CD8-positive, alpha-beta memory T cell (primary cell): ENCODE results near the gene DENND1A. TPM values are rescaled to one million over a fixed set of nuclear protein-coding genes. Genes with fewer than 3 reads are reported as not detected.

Experiments used
- CTCF ChIA-PET: fragments of 350-600 bp; sonication (Branson Sonifier 250); formaldehyde crosslinking; loops from one replicate; lab custom pipeline; 2021; ENCODE audit warnings: antibody characterized with exemption; lab: Charles Lee
- POLR2A ChIA-PET: fragments of 350-600 bp; sonication (Branson Sonifier 250); formaldehyde crosslinking; loops from one replicate; lab custom pipeline; 2021; ENCODE audit warnings: antibody characterized with exemption; lab: Charles Lee
- DNase-seq, 5 donors: peaks; one replicate each; pipeline versions ENCODE4 v3.0.0 to v3.0.0-alpha.2; 2020 to 2022; ENCODE audit warnings: mixed read lengths in 1 of 5
- H3K27ac ChIP-seq: one replicate; pipeline ENCODE4 v1.7.0; 2013; ENCODE audit warnings: low read depth, mild to moderate bottlenecking, low read length, moderate library complexity
- H3K27me3 ChIP-seq: 2 replicates; pipeline ENCODE4 v1.7.0; 2013; ENCODE audit warnings: low read length, mild to moderate bottlenecking; ENCODE audit not compliant: insufficient read depth, poor library complexity, severe bottlenecking
- H3K36me3 ChIP-seq: 2 replicates; pipeline ENCODE4 v1.7.0; 2013; ENCODE audit warnings: mild to moderate bottlenecking, low read length, moderate library complexity; ENCODE audit not compliant: insufficient read depth
- H3K4me1 ChIP-seq: 2 replicates; pipeline ENCODE4 v1.7.0; 2013; ENCODE audit warnings: mild to moderate bottlenecking, low read length, moderate library complexity; ENCODE audit not compliant: insufficient read depth
- H3K4me3 ChIP-seq: 2 replicates; pipeline ENCODE4 v1.7.0; 2013; ENCODE audit warnings: mild to moderate bottlenecking, low read length
- H3K9me3 ChIP-seq: 2 replicates; pipeline ENCODE4 v1.7.0; 2013; ENCODE audit warnings: mild to moderate bottlenecking, low read length
- H3K27ac Mint-ChIP-seq, 8 donors: one replicate each; pipeline ENCODE4 v1.8.0; 2020 to 2021; ENCODE audit warnings: mixed read lengths in 8 of 8, mild to moderate bottlenecking in 6 of 8, inconsistent platforms in 3 of 8, moderate library complexity in 3 of 8
- H3K27me3 Mint-ChIP-seq, 2 donors: one replicate each; pipeline ENCODE4 v1.8.0; 2020 to 2021; ENCODE audit warnings: mixed read lengths in 2 of 2, mild to moderate bottlenecking in 1 of 2, moderate library complexity in 1 of 2
- H3K36me3 Mint-ChIP-seq, 3 donors: one replicate each; pipeline ENCODE4 v1.8.0; 2020 to 2021; ENCODE audit warnings: mixed read lengths in 3 of 3, inconsistent platforms in 1 of 3, mild to moderate bottlenecking in 1 of 3
- H3K4me1 Mint-ChIP-seq, 3 donors: one replicate each; pipeline ENCODE4 v1.8.0; 2020 to 2021; ENCODE audit warnings: mixed read lengths in 3 of 3, inconsistent platforms in 1 of 3, mild to moderate bottlenecking in 1 of 3
- H3K4me3 Mint-ChIP-seq, 7 donors: one replicate each; pipeline ENCODE4 v1.8.0; 2020 to 2021; ENCODE audit warnings: mixed read lengths in 7 of 7, mild to moderate bottlenecking in 6 of 7, moderate library complexity in 4 of 7, inconsistent platforms in 2 of 7
- H3K9me3 Mint-ChIP-seq, 5 donors: one replicate each; pipeline ENCODE4 v1.8.0; 2020 to 2022; ENCODE audit warnings: mixed read lengths in 5 of 5, mild to moderate bottlenecking in 3 of 5, moderate library complexity in 2 of 5, inconsistent platforms in 1 of 5
- polyA plus RNA-seq: library from polyadenylated mRNA; unstranded; fragments of 300-500 nt; fragmentation: Illumina TruSeq; gene quantifications from one replicate; pipeline ENCODE4 v1.2.3, GENCODE V29; 2021
- total RNA-seq, 2 experiments: library from RNA; stranded (reverse); gene quantifications; one replicate each; pipeline ENCODE4 v1.2.3, GENCODE V29; 2021

Gene DENND1A
- total and polyA plus RNA-seq, 3 experiments from 2014 or later, result 7.2 to 15.1 (median 15.0) TPM

DNA sequence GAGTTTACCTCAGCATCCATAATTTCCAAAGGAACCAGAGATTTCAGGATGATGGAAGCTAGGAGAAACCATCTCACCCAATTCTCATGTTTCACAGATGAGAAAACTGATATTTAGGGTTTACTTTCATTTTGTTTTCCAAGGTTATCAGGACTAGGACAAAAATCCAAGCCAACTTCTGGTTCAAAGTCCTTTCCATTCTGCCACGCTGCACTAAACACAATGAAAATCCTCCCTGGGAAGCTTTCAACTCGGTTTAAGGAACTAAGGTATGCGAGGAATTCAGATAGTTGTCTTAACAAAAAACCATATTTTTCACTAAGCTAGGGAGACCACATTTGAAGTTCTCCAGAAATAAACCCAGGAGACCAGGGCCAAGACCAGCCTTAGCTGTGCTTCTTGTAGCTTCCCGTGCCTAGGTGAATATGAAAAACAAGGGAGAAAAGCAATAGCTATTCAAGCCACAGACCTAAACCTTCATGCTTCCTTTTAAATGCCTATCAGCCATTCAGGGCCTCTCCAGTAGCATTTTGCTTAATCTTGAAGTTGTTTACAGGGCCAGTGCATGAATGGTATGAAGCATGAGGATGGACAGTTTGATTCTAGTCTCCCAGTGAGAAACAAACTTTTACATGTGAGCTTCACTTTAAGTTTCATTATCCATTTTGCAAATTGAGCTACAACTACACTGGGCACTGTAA, 167.9 kb downstream of the DENND1A start:
- Mint-ChIP-seq H3K4me3 (no peak overlapping the region), H3K27ac (no peak overlapping the region), H3K27me3 (no peaks in the 10 kb centered on the region), H3K9me3 (no peaks in the 10 kb centered on the region), H3K4me1 (no peaks in the 10 kb centered on the region), H3K36me3 (peaks cover 0 to 23% (median 8%) of the 10 kb centered on the region in 3 donors)
- Histone ChIP-seq H3K27ac (no peak overlapping the region), H3K9me3 (no peaks in the 10 kb centered on the region), H3K4me1 (no peaks in the 10 kb centered on the region), H3K36me3 (no peaks in the 10 kb centered on the region), H3K4me3 (no peak overlapping the region), H3K27me3 (no peaks in the 10 kb centered on the region)
- no peak for DNase-seq
- ChIA-PET POLR2A (no interaction called here), CTCF (no interaction called here)

DNA sequence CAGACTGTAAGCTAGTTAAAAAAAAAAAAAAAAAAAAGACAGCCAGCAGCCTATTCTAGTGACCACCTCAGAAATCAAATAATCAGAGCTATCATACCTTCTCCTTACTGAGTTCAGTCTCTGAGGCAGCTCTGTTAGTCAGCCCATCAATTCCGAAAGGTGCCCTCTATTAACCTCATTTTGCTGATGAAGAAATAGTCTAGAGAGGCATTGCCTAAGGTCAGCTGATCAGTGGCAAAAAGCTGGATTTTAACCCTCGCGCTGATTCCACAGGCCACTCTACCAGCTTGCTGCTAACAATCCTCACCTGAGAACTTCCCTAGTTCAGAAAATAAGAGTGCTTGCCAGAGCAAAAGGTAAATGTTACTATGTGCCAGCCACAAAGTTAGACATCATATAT, 172.0 kb downstream of the DENND1A start:
- no peaks in the 10 kb centered on the region for H3K9me3 Mint-ChIP-seq
- no peaks in the 10 kb centered on the region for H3K4me1 Mint-ChIP-seq
- no peaks in the 10 kb centered on the region for H3K9me3 ChIP-seq
- H3K27ac Mint-ChIP-seq, result no peak overlapping the region
- no peak overlapping the region for H3K27ac ChIP-seq
- DNase-seq, result no peak
- peaks cover 4 to 21% (median 18%) of the 10 kb centered on the region in 3 donors for H3K36me3 Mint-ChIP-seq
- ChIA-PET CTCF (no interaction called here), POLR2A (no interaction called here)
- H3K27me3 Mint-ChIP-seq, result no peaks in the 10 kb centered on the region
- no peaks in the 10 kb centered on the region for H3K27me3 ChIP-seq
- no peak overlapping the region for H3K4me3 ChIP-seq
- no peaks in the 10 kb centered on the region for H3K36me3 ChIP-seq
- H3K4me1 ChIP-seq, result no peaks in the 10 kb centered on the region
- H3K4me3 Mint-ChIP-seq, result no peak overlapping the region

DNA sequence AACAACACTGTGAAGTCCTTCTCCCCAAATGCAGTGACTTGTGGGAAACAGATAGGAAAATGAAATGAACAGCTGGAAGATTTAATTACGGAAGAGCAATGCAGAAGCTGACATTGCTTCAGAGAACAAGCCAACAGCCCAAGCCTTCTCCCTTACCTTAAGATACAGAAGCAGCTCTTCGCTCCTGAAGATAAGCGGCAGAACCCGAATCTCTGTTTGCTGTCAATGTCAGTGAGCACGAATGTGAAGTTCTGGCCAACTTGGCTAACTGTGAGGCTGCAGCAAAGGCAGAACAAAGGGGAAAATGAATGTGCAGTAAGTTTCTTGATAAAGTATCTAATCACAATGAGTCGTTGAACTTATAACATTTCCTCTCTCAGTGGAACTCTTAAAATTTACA, 172.4 kb downstream of the DENND1A start:
- no peak overlapping the region for H3K4me3 Mint-ChIP-seq
- H3K27ac Mint-ChIP-seq, result no peak overlapping the region

DNA sequence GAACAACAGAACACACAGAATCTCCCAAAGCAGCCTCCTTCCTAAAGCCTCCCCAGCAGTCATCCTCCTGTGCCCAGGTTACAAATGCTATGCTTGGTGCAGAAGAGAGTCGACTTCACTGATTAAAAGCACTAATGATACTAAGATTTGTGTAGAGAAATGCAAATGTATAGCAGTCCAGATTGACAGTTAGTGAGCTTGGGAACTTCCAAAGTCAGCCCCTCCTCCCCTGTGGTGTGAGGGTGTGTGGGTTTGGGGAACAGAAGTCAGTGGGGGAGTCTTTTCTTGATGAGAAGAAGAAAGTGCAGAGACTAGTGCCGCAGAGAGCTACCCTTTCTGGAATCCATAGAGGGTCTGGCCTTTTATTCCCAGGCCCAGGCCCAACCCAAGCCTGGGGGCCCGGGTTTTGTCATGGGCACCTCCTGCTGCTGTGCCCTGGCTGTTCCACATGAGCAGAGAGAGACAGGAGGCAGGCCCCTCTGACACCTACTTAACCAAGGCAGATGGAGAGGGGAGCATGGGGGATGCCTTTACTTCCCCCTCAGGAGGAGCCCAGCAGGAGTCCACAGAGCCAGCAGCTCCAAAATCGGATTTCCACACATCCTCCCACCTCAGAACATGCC, 173.3 kb downstream of the DENND1A start:
- Mint-ChIP-seq H3K36me3 (peaks cover 4 to 25% (median 19%) of the 10 kb centered on the region in 3 donors), H3K27ac (no peak overlapping the region), H3K4me1 (peaks cover 0 to under 1% (median 0%) of the 10 kb centered on the region in 3 donors), H3K27me3 (no peaks in the 10 kb centered on the region), H3K9me3 (no peaks in the 10 kb centered on the region), H3K4me3 (peak overlapping the region in 1 of 7 donors; percentile 27)
- H3K27me3 ChIP-seq, result no peaks in the 10 kb centered on the region
- ChIA-PET CTCF (no interaction called here), POLR2A (no interaction called here)
- no peaks in the 10 kb centered on the region for H3K9me3 ChIP-seq
- no peaks in the 10 kb centered on the region for H3K36me3 ChIP-seq
- no peak overlapping the region for H3K27ac ChIP-seq
- no peak for DNase-seq
- no peak overlapping the region for H3K4me3 ChIP-seq
- no peaks in the 10 kb centered on the region for H3K4me1 ChIP-seq

More for the DNA sequence above, 172.4 kb downstream of the DENND1A start:
- POLR2A ChIA-PET, result no interaction called here
- Mint-ChIP-seq H3K27me3 (no peaks in the 10 kb centered on the region), H3K9me3 (no peaks in the 10 kb centered on the region), H3K36me3 (peaks cover 4 to 22% (median 18%) of the 10 kb centered on the region in 3 donors), H3K4me1 (no peaks in the 10 kb centered on the region)
- Histone ChIP-seq H3K27ac (no peak overlapping the region), H3K27me3 (no peaks in the 10 kb centered on the region), H3K4me3 (no peak overlapping the region), H3K4me1 (no peaks in the 10 kb centered on the region), H3K36me3 (no peaks in the 10 kb centered on the region), H3K9me3 (no peaks in the 10 kb centered on the region)
- CTCF ChIA-PET, result no interaction called here
- no peak for DNase-seq

DNA sequence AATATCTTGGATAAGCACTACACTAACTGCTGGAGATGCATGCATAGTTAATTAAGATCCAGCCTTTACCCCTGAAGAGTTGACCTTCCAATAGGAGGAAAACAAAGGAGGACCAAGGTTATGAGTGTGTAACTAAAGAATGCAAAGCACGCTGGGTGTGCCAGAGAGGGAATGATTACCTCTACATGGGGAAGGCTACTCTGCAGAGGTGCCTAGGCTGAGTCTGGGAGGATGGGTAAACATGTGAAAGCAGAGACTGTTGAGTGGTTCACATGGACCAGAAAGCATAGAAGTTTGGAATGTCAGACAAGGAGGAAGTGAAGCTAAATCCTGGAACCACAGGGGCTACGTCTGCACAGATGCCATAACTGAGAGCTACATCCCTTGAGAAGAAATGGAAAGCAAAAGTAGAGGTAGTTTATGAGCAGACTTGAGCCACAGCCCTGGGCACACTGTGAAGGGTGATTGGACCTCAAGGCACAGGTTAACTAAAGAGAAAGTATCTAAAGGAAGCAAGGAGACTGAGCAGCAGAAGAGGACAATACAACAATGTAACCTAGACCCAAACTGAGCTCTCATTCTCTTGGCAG, 176.2 kb downstream of the DENND1A start:
- H3K27ac Mint-ChIP-seq, result no peak overlapping the region
- DNase-seq, result no peak
- no peaks in the 10 kb centered on the region for H3K27me3 Mint-ChIP-seq
- H3K9me3 Mint-ChIP-seq, result no peaks in the 10 kb centered on the region
- H3K4me1 ChIP-seq, result peaks cover 11% of the 10 kb centered on the region
- H3K36me3 Mint-ChIP-seq, result peaks cover 9 to 26% (median 19%) of the 10 kb centered on the region in 3 donors
- H3K27me3 ChIP-seq, result no peaks in the 10 kb centered on the region
- no peak overlapping the region for H3K27ac ChIP-seq
- peaks cover 4 to 13% (median 7%) of the 10 kb centered on the region in 3 donors for H3K4me1 Mint-ChIP-seq
- no peaks in the 10 kb centered on the region for H3K9me3 ChIP-seq
- no peaks in the 10 kb centered on the region for H3K36me3 ChIP-seq
- ChIA-PET POLR2A (no interaction called here), CTCF (no interaction called here)
- no peak overlapping the region for H3K4me3 Mint-ChIP-seq
- no peak overlapping the region for H3K4me3 ChIP-seq

DNA sequence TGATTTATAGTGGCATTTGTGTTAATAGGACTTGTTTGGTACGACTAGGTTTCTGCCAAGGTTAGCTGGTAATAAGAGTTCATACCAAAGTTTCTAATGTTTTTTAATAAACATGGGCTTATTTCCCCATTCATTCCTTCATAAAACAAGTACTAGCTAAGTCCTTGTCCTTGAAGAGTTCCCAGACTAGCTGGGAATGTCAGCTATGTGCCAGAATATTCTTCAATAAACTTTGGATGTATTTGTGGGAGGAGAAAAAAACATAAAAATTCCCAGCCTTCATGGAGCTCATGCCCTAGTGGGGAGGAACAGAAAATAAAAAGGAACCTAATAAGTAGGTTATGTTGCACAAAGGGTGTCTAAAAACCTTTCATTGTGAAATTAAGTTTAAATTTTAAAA, 176.9 kb downstream of the DENND1A start:
- Histone ChIP-seq H3K36me3 (no peaks in the 10 kb centered on the region), H3K27ac (no peak overlapping the region), H3K9me3 (no peaks in the 10 kb centered on the region), H3K27me3 (no peaks in the 10 kb centered on the region), H3K4me3 (no peak overlapping the region), H3K4me1 (peaks cover 11% of the 10 kb centered on the region)
- ChIA-PET CTCF (no interaction called here), POLR2A (no interaction called here)
- DNase-seq, result no peak
- peaks cover 4 to 13% (median 7%) of the 10 kb centered on the region in 3 donors for H3K4me1 Mint-ChIP-seq
- no peaks in the 10 kb centered on the region for H3K9me3 Mint-ChIP-seq
- H3K4me3 Mint-ChIP-seq, result no peak overlapping the region
- H3K27me3 Mint-ChIP-seq, result no peaks in the 10 kb centered on the region
- peaks cover 9 to 23% (median 19%) of the 10 kb centered on the region in 3 donors for H3K36me3 Mint-ChIP-seq
- H3K27ac Mint-ChIP-seq, result no peak overlapping the region

DNA sequence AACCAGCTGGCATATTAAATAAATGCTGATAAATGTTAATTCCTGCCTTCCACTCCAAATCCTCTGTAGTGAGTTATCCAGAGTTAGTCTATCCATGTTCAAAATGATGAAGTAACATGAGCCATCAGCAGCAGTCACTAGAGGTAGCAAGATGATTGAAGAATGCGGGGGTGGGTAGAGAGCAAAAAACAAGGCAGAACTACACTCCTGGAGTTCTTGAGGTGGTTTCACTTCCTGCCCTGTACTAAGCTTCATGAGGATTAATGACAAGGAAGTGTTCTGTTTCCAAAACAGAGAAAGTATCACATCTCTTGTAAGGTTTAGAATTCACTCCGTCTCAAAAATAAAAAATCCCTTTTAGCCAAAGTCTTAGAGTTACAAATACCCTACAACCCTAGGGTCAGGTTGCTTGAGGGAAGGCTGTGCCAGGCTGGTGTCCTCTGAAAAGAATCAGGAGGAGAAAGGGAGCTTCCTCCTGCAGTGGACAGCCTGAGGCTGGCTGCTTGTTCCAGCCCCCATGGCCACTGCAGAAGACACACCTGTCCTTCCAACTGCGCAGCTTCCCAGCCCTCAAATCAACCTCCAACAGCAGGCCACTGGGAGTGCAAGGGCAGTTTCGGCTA, 180.2 kb downstream of the DENND1A start:
- Mint-ChIP-seq H3K4me3 (no peak overlapping the region), H3K27me3 (no peaks in the 10 kb centered on the region), H3K9me3 (no peaks in the 10 kb centered on the region), H3K27ac (peak overlapping the region in 2 of 8 donors; percentile 5 to 20), H3K36me3 (peaks cover 3 to 10% (median 9%) of the 10 kb centered on the region in 3 donors), H3K4me1 (peaks cover 4 to 13% (median 7%) of the 10 kb centered on the region in 3 donors)
- ChIA-PET CTCF (interaction anchor here (1.4 kb wide), 1 partner anchor 12 kb away, joined by 3 read pairs; no protein-coding TSS in a partner anchor), POLR2A (no interaction called here)
- H3K27me3 ChIP-seq, result no peaks in the 10 kb centered on the region
- no peak for DNase-seq
- H3K4me1 ChIP-seq, result peaks cover 11% of the 10 kb centered on the region
- no peak overlapping the region for H3K4me3 ChIP-seq
- H3K27ac ChIP-seq, result no peak overlapping the region
- H3K36me3 ChIP-seq, result no peaks in the 10 kb centered on the region
- no peaks in the 10 kb centered on the region for H3K9me3 ChIP-seq

DNA sequence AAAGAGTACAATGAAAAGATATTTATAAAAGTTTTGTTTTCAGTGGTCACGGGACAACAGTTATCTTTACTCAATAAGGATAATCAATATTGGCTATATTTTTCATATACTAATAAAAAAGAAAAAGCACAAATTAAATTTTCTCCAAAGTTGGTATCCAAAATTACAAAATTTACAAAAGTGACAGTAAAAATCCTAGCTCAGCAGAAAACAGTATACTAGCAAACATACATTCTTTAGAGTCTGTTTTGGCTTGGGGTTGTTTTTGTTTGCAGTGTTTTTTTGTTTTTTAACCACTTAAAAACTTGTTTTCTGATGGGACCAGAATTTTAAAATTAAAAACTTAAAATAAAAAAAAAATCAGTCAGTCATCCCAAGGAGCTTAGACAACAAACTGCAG, 183.2 kb downstream of the DENND1A start:
- DNase-seq, result no peak
- no peak overlapping the region for H3K4me3 ChIP-seq
- H3K27me3 Mint-ChIP-seq, result no peaks in the 10 kb centered on the region
- no peaks in the 10 kb centered on the region for H3K36me3 ChIP-seq
- H3K4me1 Mint-ChIP-seq, result peaks cover 4 to 13% (median 7%) of the 10 kb centered on the region in 3 donors
- H3K36me3 Mint-ChIP-seq, result peaks cover 0 to 6% (median 4%) of the 10 kb centered on the region in 3 donors
- no peak overlapping the region for H3K27ac Mint-ChIP-seq
- no peaks in the 10 kb centered on the region for H3K9me3 Mint-ChIP-seq
- no peak overlapping the region for H3K4me3 Mint-ChIP-seq
- ChIA-PET POLR2A (no interaction called here), CTCF (no interaction called here)
- H3K4me1 ChIP-seq, result peaks cover 11% of the 10 kb centered on the region
- no peak overlapping the region for H3K27ac ChIP-seq
- no peaks in the 10 kb centered on the region for H3K27me3 ChIP-seq
- no peaks in the 10 kb centered on the region for H3K9me3 ChIP-seq
